Left ventricle myocardium inferior (tissue), 1 donor: ENCODE data around the gene UMODL1. TPM values are rescaled to one million over a fixed set of nuclear protein-coding genes. Genes with fewer than 3 reads are reported as not detected.

Source experiments
- DNase-seq: peaks from one replicate; pipeline ENCODE4 v3.0.0-alpha.2; 2020
- H3K27ac ChIP-seq: fragments of 200-600 bp; replicated peaks from 2 replicates; pipeline ENCODE4 v1.8.0; 2021
- H3K27me3 ChIP-seq: fragments of 200-600 bp; 2 replicates; pipeline ENCODE4 v1.8.0; 2021; ENCODE audit warnings: low read depth
- H3K36me3 ChIP-seq: fragments of 200-600 bp; 2 replicates; pipeline ENCODE4 v1.8.0; 2021
- H3K4me1 ChIP-seq: fragments of 200-600 bp; 2 replicates; pipeline ENCODE4 v1.8.0; 2021
- H3K4me3 ChIP-seq: fragments of 200-600 bp; 2 replicates; pipeline ENCODE4 v1.8.0; 2021; ENCODE audit warnings: mild to moderate bottlenecking, moderate library complexity
- H3K9me3 ChIP-seq: fragments of 200-600 bp; replicated peaks from 2 replicates; pipeline ENCODE4 v1.8.0; 2021
- CTCF ChIP-seq: fragments of 200-600 bp; IDR thresholded peaks from 2 replicates; pipeline ENCODE4 v1.8.0; 2021; ENCODE audit warnings: antibody characterized with exemption, mild to moderate bottlenecking, borderline replicate concordance
- intact Hi-C: fragments of 100-400 bp; cut with micrococcal nuclease; formaldehyde crosslinking; loops from one replicate; pipeline ENCODE4 v1.11.0; 2022
- total RNA-seq: library from RNA; stranded (reverse); fragmentation: NEBNext Ultra II Directional; extraction: Animal tissue kit (Norgen Biotek cat#: 25700); gene quantifications from one replicate; pipeline ENCODE4 v1.2.1, GENCODE V29; 2021
- donor health status: DM: no; HTN: yes; CAD: no; lungs with severe emphysema.

Gene UMODL1
- total RNA-seq, 1 donor from 2014 or later = 0.08 TPM

GRCh38 chr21:42151948-42152220 is 80.8 kb downstream of the UMODL1 start:
- H3K9me3 ChIP-seq = no peaks in the 10 kb centered on the region
- no peak overlapping the region for H3K4me3 ChIP-seq
- no peak for DNase-seq

GRCh38 chr21:42153046-42153686 is 82.0 kb downstream of the UMODL1 start:
- Histone ChIP-seq H3K4me1 (no peaks in the 10 kb centered on the region), H3K4me3 (no peak overlapping the region), H3K27ac (no peak overlapping the region), H3K36me3 (no peaks in the 10 kb centered on the region), H3K27me3 (peaks cover 25% of the 10 kb centered on the region), H3K9me3 (no peaks in the 10 kb centered on the region)
- no peak for TF ChIP-seq CTCF
- no peak for DNase-seq
- intact Hi-C loops = no loop called here

More at GRCh38 chr21:42151948-42152220, 80.8 kb downstream of the UMODL1 start:
- H3K4me1 ChIP-seq = no peaks in the 10 kb centered on the region
- H3K27ac ChIP-seq = no peak overlapping the region
- H3K27me3 ChIP-seq = peaks cover 15% of the 10 kb centered on the region
- no peak for TF ChIP-seq CTCF
- intact Hi-C loops = no loop called here
- H3K36me3 ChIP-seq = no peaks in the 10 kb centered on the region

GRCh38 chr21:42153746-42154145 is 82.6 kb downstream of the UMODL1 start:
- Histone ChIP-seq H3K4me3 (no peak overlapping the region), H3K27ac (no peak overlapping the region), H3K27me3 (peaks cover 27% of the 10 kb centered on the region), H3K36me3 (no peaks in the 10 kb centered on the region), H3K4me1 (no peaks in the 10 kb centered on the region), H3K9me3 (no peaks in the 10 kb centered on the region)
- TF ChIP-seq CTCF = no peak
- DNase-seq = no peak
- intact Hi-C loops = no loop called here

GRCh38 chr21:42154237-42155044 is 83.3 kb downstream of the UMODL1 start:
- Histone ChIP-seq H3K27me3 (peaks cover 34% of the 10 kb centered on the region), H3K4me1 (no peaks in the 10 kb centered on the region), H3K9me3 (no peaks in the 10 kb centered on the region), H3K27ac (no peak overlapping the region), H3K4me3 (no peak overlapping the region), H3K36me3 (no peaks in the 10 kb centered on the region)
- no peak for DNase-seq
- no peak for TF ChIP-seq CTCF
- intact Hi-C loops = no loop called here

- intact Hi-C loops = no loop called here
- DNase-seq = no peak
These were observed 84.1 kb downstream of the UMODL1 start for GRCh38 chr21:42155045-42155855.

More at GRCh38 chr21:42155045-42155855, 84.1 kb downstream of the UMODL1 start:
- no peak for TF ChIP-seq CTCF
- no peak overlapping the region for H3K4me3 ChIP-seq
- H3K27me3 ChIP-seq = peaks cover 35% of the 10 kb centered on the region
- no peaks in the 10 kb centered on the region for H3K9me3 ChIP-seq
- H3K27ac ChIP-seq = no peak overlapping the region
- no peaks in the 10 kb centered on the region for H3K4me1 ChIP-seq
- no peaks in the 10 kb centered on the region for H3K36me3 ChIP-seq
